ENCODE data around the gene AREL1. TPM values are rescaled to one million over a fixed set of nuclear protein-coding genes. Genes with fewer than 3 reads are reported as not detected.

Gene AREL1
- polyA plus RNA-seq, 1 donor (not counting 4 experiments of a cell fraction or from before 2014, with no cell fraction given), result 31.2 TPM

DNA sequence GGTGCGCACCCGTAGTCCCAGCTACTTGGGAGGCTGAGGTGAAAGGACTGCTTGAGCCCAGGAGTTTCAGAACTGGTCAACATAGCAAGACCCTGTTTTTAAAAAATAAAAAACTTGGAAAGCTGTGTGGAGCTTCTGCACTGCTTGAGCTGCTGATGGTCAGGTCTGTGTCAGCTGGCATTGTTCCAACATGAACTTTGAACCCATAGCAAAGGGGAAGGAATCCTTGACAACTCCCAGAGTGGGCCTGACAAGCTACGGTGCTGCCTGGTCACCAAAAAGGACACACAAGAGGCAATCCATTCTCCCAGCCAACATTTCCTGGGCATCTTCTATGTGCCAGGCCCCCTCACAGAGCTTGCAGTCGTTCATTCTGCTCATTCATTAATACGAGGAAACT lies 84.5 kb downstream of the AREL1 start:
- H3K9me3 ChIP-seq (ENCODE audit: control insufficient read depth, low read depth, low read length), result no peaks in the 10 kb centered on the region
- FAIRE-seq (no peak), DNase-seq (ENCODE audit: low read depth, low spot score) (no peak)
- TF ChIP-seq, protein P1, sequence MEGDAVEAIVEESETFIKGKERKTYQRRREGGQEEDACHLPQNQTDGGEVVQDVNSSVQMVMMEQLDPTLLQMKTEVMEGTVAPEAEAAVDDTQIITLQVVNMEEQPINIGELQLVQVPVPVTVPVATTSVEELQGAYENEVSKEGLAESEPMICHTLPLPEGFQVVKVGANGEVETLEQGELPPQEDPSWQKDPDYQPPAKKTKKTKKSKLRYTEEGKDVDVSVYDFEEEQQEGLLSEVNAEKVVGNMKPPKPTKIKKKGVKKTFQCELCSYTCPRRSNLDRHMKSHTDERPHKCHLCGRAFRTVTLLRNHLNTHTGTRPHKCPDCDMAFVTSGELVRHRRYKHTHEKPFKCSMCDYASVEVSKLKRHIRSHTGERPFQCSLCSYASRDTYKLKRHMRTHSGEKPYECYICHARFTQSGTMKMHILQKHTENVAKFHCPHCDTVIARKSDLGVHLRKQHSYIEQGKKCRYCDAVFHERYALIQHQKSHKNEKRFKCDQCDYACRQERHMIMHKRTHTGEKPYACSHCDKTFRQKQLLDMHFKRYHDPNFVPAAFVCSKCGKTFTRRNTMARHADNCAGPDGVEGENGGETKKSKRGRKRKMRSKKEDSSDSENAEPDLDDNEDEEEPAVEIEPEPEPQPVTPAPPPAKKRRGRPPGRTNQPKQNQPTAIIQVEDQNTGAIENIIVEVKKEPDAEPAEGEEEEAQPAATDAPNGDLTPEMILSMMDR (optimal IDR thresholded peaks at IDR 0.05 in 1 of 3, IDR thresholded peaks at IDR 0.05 in 1 of 3, conservative IDR thresholded peaks at IDR 0.05 in 1 of 3; ENCODE audit: extremely low read depth in 1 of 3, insufficient read depth in 2 of 3, low read length in 3 of 3), result no peak
- no peak for TF ChIP-seq EZH2 (IDR thresholded peaks at IDR 0.05; ENCODE audit: low read length)
- no peak overlapping the region for H3K27ac ChIP-seq (ENCODE audit: control insufficient read depth, insufficient read depth, low read length)
- H3K4me1 ChIP-seq (ENCODE audit: control insufficient read depth, extremely low read depth, insufficient read depth, low read length), result no peaks in the 10 kb centered on the region
- no peak overlapping the region for H2AFZ ChIP-seq (ENCODE audit: control insufficient read depth, low read length)
- no peak overlapping the region for H3K9ac ChIP-seq (ENCODE audit: control insufficient read depth, extremely low read depth, insufficient read depth, low read length)
- no peak overlapping the region for H3K4me2 ChIP-seq (ENCODE audit: control insufficient read depth, extremely low read depth, insufficient read depth, low read depth, low read length)
- no peaks in the 10 kb centered on the region for H3K27me3 ChIP-seq (ENCODE audit: control insufficient read depth, extremely low read depth, insufficient read depth, low read length)
- dilution Hi-C loops (cut with MboI; ENCODE audit: extremely low pct_ligation_motif_present, low sequenced_read_pairs), result no loop called here
- H3K36me3 ChIP-seq (ENCODE audit: control insufficient read depth in 2 of 2, extremely low read depth in 1 of 2, insufficient read depth in 2 of 2, low read length in 2 of 2), result no peaks in the 10 kb centered on the region
- no peaks in the 10 kb centered on the region for H4K20me1 ChIP-seq (ENCODE audit: control insufficient read depth, extremely low read depth, insufficient read depth, low read length)
- no peaks in the 10 kb centered on the region for H3K79me2 ChIP-seq (ENCODE audit: control insufficient read depth, insufficient read depth, low read length)
- no peak overlapping the region for H3K4me3 ChIP-seq (ENCODE audit: control insufficient read depth in 2 of 3, extremely low read depth in 1 of 3, insufficient read depth in 2 of 3, low read depth in 1 of 3, low read length in 3 of 3)
- no peaks in the 10 kb centered on the region for H3K9me1 ChIP-seq (ENCODE audit: control insufficient read depth, extremely low read depth, insufficient read depth, low read length)

GRCh38 chr14:74627076-74627475 lies 85.8 kb downstream of the AREL1 start:
- Histone ChIP-seq H2AFZ (ENCODE audit: control insufficient read depth, low read length) (no peak overlapping the region), H3K36me3 (ENCODE audit: control insufficient read depth in 2 of 2, extremely low read depth in 1 of 2, insufficient read depth in 2 of 2, low read length in 2 of 2) (no peaks in the 10 kb centered on the region), H3K27me3 (ENCODE audit: control insufficient read depth, extremely low read depth, insufficient read depth, low read length) (no peaks in the 10 kb centered on the region), H3K27ac (ENCODE audit: control insufficient read depth, insufficient read depth, low read length) (no peak overlapping the region), H3K9me1 (ENCODE audit: control insufficient read depth, extremely low read depth, insufficient read depth, low read length) (no peaks in the 10 kb centered on the region), H4K20me1 (ENCODE audit: control insufficient read depth, extremely low read depth, insufficient read depth, low read length) (no peaks in the 10 kb centered on the region), H3K9ac (ENCODE audit: control insufficient read depth, extremely low read depth, insufficient read depth, low read length) (no peak overlapping the region), H3K79me2 (ENCODE audit: control insufficient read depth, insufficient read depth, low read length) (no peaks in the 10 kb centered on the region), H3K4me1 (ENCODE audit: control insufficient read depth, extremely low read depth, insufficient read depth, low read length) (peaks cover 10% of the 10 kb centered on the region), H3K4me2 (ENCODE audit: control insufficient read depth, extremely low read depth, insufficient read depth, low read depth, low read length) (no peak overlapping the region), H3K4me3 (ENCODE audit: control insufficient read depth in 2 of 3, extremely low read depth in 1 of 3, insufficient read depth in 2 of 3, low read depth in 1 of 3, low read length in 3 of 3) (no peak overlapping the region), H3K9me3 (ENCODE audit: control insufficient read depth, low read depth, low read length) (no peaks in the 10 kb centered on the region)
- TF ChIP-seq, protein P1 (optimal IDR thresholded peaks at IDR 0.05 in 1 of 3, IDR thresholded peaks at IDR 0.05 in 1 of 3, conservative IDR thresholded peaks at IDR 0.05 in 1 of 3; ENCODE audit: extremely low read depth in 1 of 3, insufficient read depth in 2 of 3, low read length in 3 of 3), result no peak
- TF ChIP-seq EZH2 (IDR thresholded peaks at IDR 0.05; ENCODE audit: low read length), result no peak
- dilution Hi-C loops (cut with MboI; ENCODE audit: extremely low pct_ligation_motif_present, low sequenced_read_pairs), result no loop called here
- FAIRE-seq (no peak), DNase-seq (ENCODE audit: low read depth, low spot score) (no peak)

Measured in keratinocyte (primary cell).